HG03039 (cell line): ENCODE data around the gene TNRC18.

Source experiments
- ATAC-seq: cut with Tn5 transposase; IDR thresholded peaks from one replicate; pipeline ENCODE4 v1.9.1; 2021; ENCODE audit warnings: mild to moderate bottlenecking, moderate library complexity; ENCODE audit not compliant: unreplicated experiment

TNRC18 gene

GRCh38 chr7:5404421-5404826 lies 19.2 kb downstream of the TNRC18 start:
- no peak for ATAC-seq

- ATAC-seq: no peak
Measured at GRCh38 chr7:5403442-5403841, 20.2 kb downstream of the TNRC18 start.

- no peak for ATAC-seq
Measured at GRCh38 chr7:5397736-5398135, 25.9 kb downstream of the TNRC18 start.

- peak; percentile 83 for ATAC-seq
Measured at GRCh38 chr7:5396999-5397663, 26.5 kb downstream of the TNRC18 start.

- ATAC-seq: peak; percentile 39
Measured at GRCh38 chr7:5396542-5396941, 27.1 kb downstream of the TNRC18 start.

- ATAC-seq: no peak
Measured at GRCh38 chr7:5395246-5395645, 28.4 kb downstream of the TNRC18 start.

GRCh38 chr7:5394264-5395105 lies 29.1 kb downstream of the TNRC18 start:
- no peak for ATAC-seq

- ATAC-seq: no peak
Measured at GRCh38 chr7:5393748-5394147, 29.9 kb downstream of the TNRC18 start.

- no peak for ATAC-seq
Measured at GRCh38 chr7:5393328-5393727, 30.3 kb downstream of the TNRC18 start.

- ATAC-seq: no peak
Measured at GRCh38 chr7:5390918-5391317, 32.7 kb downstream of the TNRC18 start.

GRCh38 chr7:5388905-5389433 lies 34.7 kb downstream of the TNRC18 start:
- no peak for ATAC-seq

- ATAC-seq: no peak
Measured at GRCh38 chr7:5388273-5388901, 35.2 kb downstream of the TNRC18 start.

GRCh38 chr7:5387711-5388245 lies 35.9 kb downstream of the TNRC18 start:
- ATAC-seq: no peak

- ATAC-seq: no peak
Measured at GRCh38 chr7:5384618-5385017, 39.0 kb downstream of the TNRC18 start.

- ATAC-seq: no peak
Measured at GRCh38 chr7:5383314-5384098, 40.1 kb downstream of the TNRC18 start.

- ATAC-seq: no peak
Measured at GRCh38 chr7:5382281-5382892, 41.2 kb downstream of the TNRC18 start.

- ATAC-seq: no peak
Measured at GRCh38 chr7:5381071-5381772, 42.4 kb downstream of the TNRC18 start.

GRCh38 chr7:5380350-5381070 lies 43.1 kb downstream of the TNRC18 start:
- ATAC-seq: no peak

- ATAC-seq: no peak
Measured at GRCh38 chr7:5379546-5379945, 44.1 kb downstream of the TNRC18 start.
